ENCODE data around the gene SLC2A11.

- TF ChIP-seq CTCF (IDR thresholded peaks at IDR 0.05; ENCODE audit: insufficient read depth, low read length, poor library complexity, severe bottlenecking) (no peak), EZH2phosphoT487 (conservative IDR thresholded peaks at IDR 0.05; ENCODE audit: low read length) (no peak)
These were observed 7.5 kb upstream of the SLC2A11 start for GRCh38 chr22:23850136-23850611.

All from SU-DHL-6 (cell line).